HepG2 (cell line): ENCODE measurements around the gene RREB1. TPM values are rescaled to one million over a fixed set of nuclear protein-coding genes. Genes with fewer than 3 reads are reported as not detected.
A peak's percentile ranks its signal among the peaks of the same experiment; 100 is the strongest.

Experiments used
- ATAC-seq: fragments of 200-7000 bp; cut with Tn5 transposase; 3 replicates; pipeline ENCODE4 v1.9.1; 2020; ENCODE audit warnings: mild to moderate bottlenecking, moderate library complexity
- BruUV-seq: library from RNA; stranded (reverse); fragments of 400-500 nt; replicated peaks from 2 replicates; lab custom pipeline; 2021; lab: Mats Ljungman, UMichigan
- CTCF ChIA-PET: fragments of 300-600 bp; formaldehyde crosslinking; extraction: SDS; loops from one replicate; lab custom pipeline; 2021; ENCODE audit warnings: low total read pairs, inconsistent platforms, low intra/inter-chr PET ratio; lab: Yijun Ruan, JAX
- POLR2A ChIA-PET: fragments of 350-600 bp; sonication (Branson Sonifier 250); formaldehyde crosslinking; loops from one replicate; lab custom pipeline; 2020; ENCODE audit warnings: antibody characterized with exemption, inconsistent platforms; lab: Yijun Ruan, JAX
- DNase-seq: peaks from one replicate; pipeline ENCODE4 v3.0.0-alpha.2; 2015; ENCODE audit warnings: low spot score
- FAIRE-seq: peaks from 3 replicates; lab custom pipeline; 2011; peaks lifted over from hg19 to GRCh38; lab: Jason Lieb, UNC
- H2AFZ ChIP-seq: one replicate; pipeline ENCODE4 v1.6.1; 2011; ENCODE audit warnings: low read length, inconsistent platforms
- H3K27ac ChIP-seq: fragments of 300-600 bp; 3 replicates; pipeline ENCODE4 v1.8.0; 2011; ENCODE audit warnings: mixed run types, mild to moderate bottlenecking, mixed read lengths, low read length, inconsistent platforms; ENCODE audit not compliant: insufficient read depth; ENCODE audit errors: extremely low read length
- H3K27me3 ChIP-seq, 2 experiments: fragments of 200-600 bp in 1 of 2; 2 replicates in 1 of 2; 3 replicates in 1 of 2; pipeline versions ENCODE4 v1.6.0 to v1.8.0; 2011; ENCODE audit warnings: low read length in 2 of 2, mild to moderate bottlenecking in 2 of 2, moderate library complexity in 2 of 2, inconsistent platforms in 1 of 2; ENCODE audit not compliant: insufficient read depth in 2 of 2, control insufficient read depth in 1 of 2
- H3K36me3 ChIP-seq, 2 experiments: fragments of 200-600 bp in 1 of 2; replicated peaks in 1 of 2; 2 replicates in 1 of 2; 3 replicates in 1 of 2; pipeline versions ENCODE4 v1.5.1 to v1.8.0; 2011; ENCODE audit warnings: low read length in 2 of 2, inconsistent platforms in 1 of 2; ENCODE audit not compliant: insufficient read depth in 2 of 2, control insufficient read depth in 1 of 2
- H3K4me1 ChIP-seq: 2 replicates; pipeline ENCODE4 v1.5.1; 2012; ENCODE audit warnings: low read length, inconsistent platforms; ENCODE audit not compliant: insufficient read depth
- H3K4me2 ChIP-seq: 2 replicates; pipeline ENCODE4 v1.6.0; 2011; ENCODE audit warnings: low read depth, low read length, inconsistent platforms
- H3K4me3 ChIP-seq, 3 experiments: fragments of 200-600 bp in 1 of 3; sonication (generic), shearing (Covaris generic) in 1 of 3; replicated peaks in 1 of 3; 2 replicates each; pipeline ENCODE4 v1.5.1; 2011 to 2016; ENCODE audit warnings: low read length in 3 of 3, inconsistent platforms in 2 of 3, low read depth in 2 of 3, mild to moderate bottlenecking in 2 of 3, control low read depth in 1 of 3, mixed read lengths in 1 of 3; ENCODE audit not compliant: insufficient read depth in 1 of 3
- H3K79me2 ChIP-seq: one replicate; pipeline ENCODE4 v1.6.1; 2011; ENCODE audit warnings: low read length, inconsistent platforms; ENCODE audit not compliant: insufficient read depth
- H3K9ac ChIP-seq: 2 replicates; pipeline ENCODE4 v1.6.0; 2011; ENCODE audit warnings: mild to moderate bottlenecking, low read depth, low read length, inconsistent platforms; ENCODE audit not compliant: insufficient read depth
- H3K9me3 ChIP-seq: 2 replicates; pipeline ENCODE4 v1.5.1; 2012; ENCODE audit warnings: mild to moderate bottlenecking, low read length
- H4K20me1 ChIP-seq: 2 replicates; pipeline ENCODE4 v1.6.0; 2011; ENCODE audit warnings: inconsistent platforms, mild to moderate bottlenecking, low read length, moderate library complexity; ENCODE audit not compliant: insufficient read depth
- FOSL2 ChIP-seq: sonication (generic); formaldehyde crosslinking; IDR thresholded peaks from 2 replicates; pipeline ENCODE4 v1.4.0; 2020; ENCODE audit warnings: missing genetic modification reagents
- KLF6 ChIP-seq: IDR thresholded peaks from 2 replicates; pipeline ENCODE4 v1.8.0; 2016; ENCODE audit warnings: missing biosample characterization, missing genetic modification reagents
- MTF2 ChIP-seq: sonication (generic); formaldehyde crosslinking; IDR thresholded peaks from 2 replicates; pipeline ENCODE4 v1.5.0; 2020; ENCODE audit warnings: missing genetic modification reagents, borderline replicate concordance
- ZNF768 ChIP-seq: sonication (generic); formaldehyde crosslinking; IDR thresholded peaks from 2 replicates; pipeline ENCODE4 v1.4.0; 2020; ENCODE audit warnings: missing genetic modification reagents
- WGBS: methylation state at CpG from one replicate; pipeline ENCODE4 v1.1.6; 2017; ENCODE audit warnings: low lambda C conversion rate; 5-methylcytosine and 5-hydroxymethylcytosine counted together
- in situ Hi-C: cut with HindIII; loops from 2 replicates; pipeline ENCODE4 v1.10.0; 2017; ENCODE audit warnings: low pct_unique_long_range_greater_than_20kb; ENCODE audit not compliant: extremely low pct_ligation_motif_present
- intact Hi-C: fragments of 100-400 bp; cut with micrococcal nuclease; formaldehyde crosslinking; loops from one replicate; pipeline ENCODE4 v1.10.0; 2022; ENCODE audit not compliant: unreplicated experiment
- polyA plus RNA-seq, 8 experiments: library from polyadenylated mRNA; depleted of rRNA in 3 of 8; stranded (reverse) in 7 of 8; unstranded in 1 of 8; fragments of >200 nt; fragmentation: Illumina TruSeq in 4 of 8; extraction: Trizol in 4 of 8; gene quantifications; 2 replicates each; pipeline versions ENCODE4 v1.2.1 to v1.2.3, GENCODE V29; 2011 to 2016; ENCODE audit warnings: low read depth in 4 of 8, missing spikeins in 1 of 8, mixed read lengths in 1 of 8; ENCODE audit not compliant: insufficient read depth in 1 of 8
- total RNA-seq, 5 experiments: library from RNA; depleted of rRNA; stranded (reverse); fragments of >200 nt; fragmentation: Illumina TruSeq; extraction: Trizol; gene quantifications; 2 replicates each; pipeline ENCODE4 v1.2.3, GENCODE V29; 2016; ENCODE audit warnings: low read depth in 1 of 5
- TF ChIP-seq, protein P1 (sequence below): sonication (generic); formaldehyde crosslinking; IDR thresholded peaks from 2 replicates; pipeline ENCODE4 v1.5.1; 2020; ENCODE audit warnings: mild to moderate bottlenecking, missing genetic modification reagents, moderate library complexity

The RREB1 gene
- total and polyA plus RNA-seq, 2 of the 13 experiments (the other 11 are each of a cell fraction or from before 2014, with no cell fraction given) = 6.1 to 23.2 TPM

DNA sequence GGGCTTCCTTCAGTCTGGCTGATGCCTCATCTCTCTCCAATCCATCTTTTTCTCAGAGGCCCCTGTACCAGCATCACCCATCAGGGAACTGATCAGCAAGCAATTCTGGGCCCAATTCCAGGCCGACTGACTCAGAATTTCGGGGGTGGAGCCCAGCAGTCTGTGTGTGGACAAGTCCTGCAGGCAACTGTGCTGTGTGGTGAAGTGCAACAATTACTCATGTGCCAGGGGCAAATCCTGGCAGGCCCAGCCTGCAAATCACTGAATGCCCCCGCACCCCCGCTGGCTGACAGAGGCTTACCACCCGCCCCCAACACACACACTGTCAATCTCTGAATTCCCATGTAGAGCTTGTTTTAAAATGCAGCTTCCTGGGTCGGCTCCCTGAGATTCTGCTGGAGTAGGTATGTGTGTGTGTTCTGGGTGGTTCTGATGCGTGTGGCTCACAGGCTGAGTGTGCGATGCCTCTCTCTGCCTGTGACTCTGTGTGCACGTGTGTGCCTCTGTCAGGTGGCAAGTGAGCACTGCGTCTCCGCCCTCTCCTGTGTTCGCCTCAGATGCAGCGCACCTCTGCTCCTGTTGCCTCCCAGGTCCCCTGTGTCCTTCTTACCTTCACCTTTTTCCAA, 159.8 kb downstream of the RREB1 start:
- H3K27me3 ChIP-seq = no peaks in the 10 kb centered on the region
- no peak overlapping the region for H3K4me3 ChIP-seq
- no peak overlapping the region for H3K27ac ChIP-seq
- no peak for FAIRE-seq
- CTCF ChIA-PET = no interaction called here
- intact Hi-C loops (no loop called here), in situ Hi-C loops (no loop called here)
- WGBS = 75% methylated on average over 10 of the region's 13 CpGs
- H3K9ac ChIP-seq = no peak overlapping the region
- no peak overlapping the region for H2AFZ ChIP-seq
- no peaks in the 10 kb centered on the region for H4K20me1 ChIP-seq
- BruUV-seq = no TSS peak
- ATAC-seq = peak; percentile 7; the same call in 1 of the 3 replicates
- no peaks in the 10 kb centered on the region for H3K79me2 ChIP-seq
- TF ChIP-seq, protein P1, sequence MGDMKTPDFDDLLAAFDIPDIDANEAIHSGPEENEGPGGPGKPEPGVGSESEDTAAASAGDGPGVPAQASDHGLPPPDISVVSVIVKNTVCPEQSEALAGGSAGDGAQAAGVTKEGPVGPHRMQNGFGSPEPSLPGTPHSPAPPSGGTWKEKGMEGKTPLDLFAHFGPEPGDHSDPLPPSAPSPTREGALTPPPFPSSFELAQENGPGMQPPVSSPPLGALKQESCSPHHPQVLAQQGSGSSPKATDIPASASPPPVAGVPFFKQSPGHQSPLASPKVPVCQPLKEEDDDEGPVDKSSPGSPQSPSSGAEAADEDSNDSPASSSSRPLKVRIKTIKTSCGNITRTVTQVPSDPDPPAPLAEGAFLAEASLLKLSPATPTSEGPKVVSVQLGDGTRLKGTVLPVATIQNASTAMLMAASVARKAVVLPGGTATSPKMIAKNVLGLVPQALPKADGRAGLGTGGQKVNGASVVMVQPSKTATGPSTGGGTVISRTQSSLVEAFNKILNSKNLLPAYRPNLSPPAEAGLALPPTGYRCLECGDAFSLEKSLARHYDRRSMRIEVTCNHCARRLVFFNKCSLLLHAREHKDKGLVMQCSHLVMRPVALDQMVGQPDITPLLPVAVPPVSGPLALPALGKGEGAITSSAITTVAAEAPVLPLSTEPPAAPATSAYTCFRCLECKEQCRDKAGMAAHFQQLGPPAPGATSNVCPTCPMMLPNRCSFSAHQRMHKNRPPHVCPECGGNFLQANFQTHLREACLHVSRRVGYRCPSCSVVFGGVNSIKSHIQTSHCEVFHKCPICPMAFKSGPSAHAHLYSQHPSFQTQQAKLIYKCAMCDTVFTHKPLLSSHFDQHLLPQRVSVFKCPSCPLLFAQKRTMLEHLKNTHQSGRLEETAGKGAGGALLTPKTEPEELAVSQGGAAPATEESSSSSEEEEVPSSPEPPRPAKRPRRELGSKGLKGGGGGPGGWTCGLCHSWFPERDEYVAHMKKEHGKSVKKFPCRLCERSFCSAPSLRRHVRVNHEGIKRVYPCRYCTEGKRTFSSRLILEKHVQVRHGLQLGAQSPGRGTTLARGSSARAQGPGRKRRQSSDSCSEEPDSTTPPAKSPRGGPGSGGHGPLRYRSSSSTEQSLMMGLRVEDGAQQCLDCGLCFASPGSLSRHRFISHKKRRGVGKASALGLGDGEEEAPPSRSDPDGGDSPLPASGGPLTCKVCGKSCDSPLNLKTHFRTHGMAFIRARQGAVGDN = peak; percentile 31; the same call in 1 of the 2 replicates
- TF ChIP-seq KLF6 (CRISPR knock-in tag) = no peak
- TF ChIP-seq ZNF768 (CRISPR knock-in tag) = peak; percentile 35; the same call in 1 of the 2 replicates
- no peak for TF ChIP-seq MTF2 (CRISPR knock-in tag)
- TF ChIP-seq FOSL2 = peak; percentile 47; the same call in 1 of the 2 replicates
- no peak overlapping the region for H3K4me2 ChIP-seq
- DNase-seq = peak; percentile 52
- POLR2A ChIA-PET = no interaction called here
- no peaks in the 10 kb centered on the region for H3K9me3 ChIP-seq
- H3K36me3 ChIP-seq = no peaks in the 10 kb centered on the region
- H3K4me1 ChIP-seq = peaks cover 53% of the 10 kb centered on the region
